Memory B cell (primary cell): Measurements from ENCODE around the gene MBTPS1.

Experiments used
- ATAC-seq: fragments of 150-1000 bp; cut with Tn5 transposase; 2 replicates; pipeline ENCODE4 v1.10.0; 2021; ENCODE audit warnings: low read depth, mild to moderate bottlenecking, moderate library complexity
- DNase-seq, 2 donors: peaks; one replicate each; pipeline ENCODE4 v3.0.0; 2022; ENCODE audit warnings: low spot score in 2 of 2
- H3K27ac Mint-ChIP-seq: one replicate; pipeline ENCODE4 v1.8.0; 2022; ENCODE audit warnings: mild to moderate bottlenecking, moderate library complexity, mixed read lengths
- H3K27me3 Mint-ChIP-seq: one replicate; pipeline ENCODE4 v1.8.0; 2022; ENCODE audit warnings: mixed read lengths
- H3K36me3 Mint-ChIP-seq: one replicate; pipeline ENCODE4 v1.8.0; 2022; ENCODE audit warnings: mild to moderate bottlenecking, mixed read lengths
- H3K4me1 Mint-ChIP-seq: one replicate; pipeline ENCODE4 v1.8.0; 2022; ENCODE audit warnings: mixed read lengths
- H3K4me3 Mint-ChIP-seq: one replicate; pipeline ENCODE4 v1.8.0; 2022; ENCODE audit warnings: mild to moderate bottlenecking, moderate library complexity, mixed read lengths
- H3K9me3 Mint-ChIP-seq: one replicate; pipeline ENCODE4 v1.8.0; 2022; ENCODE audit warnings: mixed read lengths

Gene MBTPS1

DNA sequence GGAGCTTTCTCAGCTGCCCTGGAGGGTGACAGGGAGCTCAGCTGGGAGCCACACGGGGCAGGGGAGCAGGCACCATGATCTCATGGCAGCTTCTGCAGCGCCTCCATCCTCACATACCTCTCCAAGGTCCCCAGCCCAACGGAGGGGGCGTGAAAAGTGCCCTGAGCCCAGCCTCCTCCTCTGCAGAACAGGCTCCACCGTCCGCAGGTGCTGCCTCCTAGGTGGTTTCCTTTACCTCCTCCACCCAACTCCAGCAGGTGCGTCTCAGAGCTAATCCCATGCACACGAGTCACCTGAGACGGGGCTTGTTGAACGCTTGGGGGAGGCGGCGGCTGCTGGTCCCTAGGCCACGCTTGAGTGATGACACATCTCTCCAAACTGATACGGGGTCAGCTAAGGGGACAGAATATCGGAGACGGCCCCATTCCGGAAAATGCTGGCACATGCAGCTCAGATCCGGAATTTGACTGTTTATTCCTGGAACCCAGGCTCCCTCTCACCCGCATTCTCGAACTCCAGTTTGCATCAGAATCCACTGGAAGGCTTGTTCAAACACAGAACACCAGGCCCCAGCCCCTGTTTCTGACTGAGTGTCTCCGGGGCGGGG is 73.8 kb downstream of the MBTPS1 start:
- H3K4me1 Mint-ChIP-seq, result no peaks in the 10 kb centered on the region
- no peak for ATAC-seq
- H3K36me3 Mint-ChIP-seq, result peaks cover 2% of the 10 kb centered on the region
- no peaks in the 10 kb centered on the region for H3K9me3 Mint-ChIP-seq
- H3K27ac Mint-ChIP-seq, result no peak overlapping the region
- H3K4me3 Mint-ChIP-seq, result no peak overlapping the region
- no peak for DNase-seq
- H3K27me3 Mint-ChIP-seq, result peaks cover 4% of the 10 kb centered on the region

GRCh38 chr16:84042308-84042878 is 74.3 kb downstream of the MBTPS1 start, which contains the start of gene SLC38A8:
SLC38A8 (minus strand) TSS chr16:84042795; CDS start chr16:84042157, 638 bp downstream.
- Mint-ChIP-seq H3K27me3 (peaks cover 4% of the 10 kb centered on the region), H3K27ac (no peak within 1 kb of the TSS), H3K36me3 (peaks cover 2% of the 10 kb centered on the region), H3K9me3 (no peaks in the 10 kb centered on the region), H3K4me3 (no peak within 1 kb of the TSS), H3K4me1 (no peaks in the 10 kb centered on the region)
- DNase-seq, result no peak
- no peak for ATAC-seq

- DNase-seq (no peak), ATAC-seq (no peak)
- no peaks in the 10 kb centered on the region for H3K36me3 Mint-ChIP-seq
- peaks cover 4% of the 10 kb centered on the region for H3K27me3 Mint-ChIP-seq
- no peak overlapping the region for H3K4me3 Mint-ChIP-seq
- no peaks in the 10 kb centered on the region for H3K4me1 Mint-ChIP-seq
- H3K9me3 Mint-ChIP-seq, result no peaks in the 10 kb centered on the region
- no peak overlapping the region for H3K27ac Mint-ChIP-seq
Measured at GRCh38 chr16:84041881-84042280, 74.9 kb downstream of the MBTPS1 start.

DNA sequence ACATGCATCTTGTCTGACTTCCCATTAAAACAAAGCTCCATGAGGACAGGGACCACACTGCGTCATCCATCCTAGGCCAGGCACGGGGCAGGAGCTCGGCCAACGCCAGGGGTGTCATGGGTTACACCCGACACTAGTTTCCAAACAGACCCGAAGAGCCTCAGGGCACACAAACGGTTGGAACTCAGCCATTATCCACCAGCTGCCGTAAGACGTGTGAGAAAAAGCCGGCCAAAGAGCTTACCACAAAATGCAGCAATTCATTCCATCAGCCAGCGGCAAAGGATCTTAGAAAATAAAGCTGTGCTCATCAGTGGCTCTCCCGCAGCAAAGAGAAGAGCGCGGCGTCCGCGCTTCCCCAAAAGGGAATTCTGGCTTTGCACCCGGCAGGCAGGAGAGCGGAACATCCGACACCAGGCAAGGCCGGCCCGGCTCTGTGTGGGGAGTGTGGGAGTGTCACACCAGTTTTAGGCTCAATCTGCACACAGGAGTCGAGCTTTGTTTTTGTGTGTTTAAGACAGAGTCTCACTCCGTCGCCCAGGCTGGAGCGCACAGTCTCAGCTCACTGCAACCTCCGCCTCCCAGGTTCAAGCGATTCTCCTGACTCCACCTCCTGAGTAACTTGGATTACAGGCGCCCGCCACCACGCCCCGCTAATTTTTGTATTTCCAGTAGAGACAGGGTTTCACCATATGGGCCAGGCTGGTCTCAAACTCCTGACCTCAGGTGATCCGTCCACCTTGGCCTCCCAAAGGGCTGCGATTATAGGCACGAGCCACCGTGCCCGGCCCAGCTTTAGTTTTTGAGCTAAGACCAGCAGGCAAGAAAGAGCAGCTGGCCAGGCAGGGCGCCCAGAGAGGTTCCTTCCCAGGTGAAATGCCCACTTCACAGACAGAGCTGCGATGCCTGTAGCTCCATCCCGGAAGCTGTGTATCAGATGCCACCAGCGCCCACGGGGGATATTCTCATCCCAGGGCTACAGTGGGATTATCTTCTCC is 75.6 kb downstream of the MBTPS1 start:
- H3K27me3 Mint-ChIP-seq, result peaks cover 5% of the 10 kb centered on the region
- no peaks in the 10 kb centered on the region for H3K4me1 Mint-ChIP-seq
- H3K9me3 Mint-ChIP-seq, result peaks cover 2% of the 10 kb centered on the region
- H3K27ac Mint-ChIP-seq, result no peak overlapping the region
- DNase-seq (no peak), ATAC-seq (no peak)
- no peak overlapping the region for H3K4me3 Mint-ChIP-seq
- H3K36me3 Mint-ChIP-seq, result peaks cover 2% of the 10 kb centered on the region

GRCh38 chr16:84040226-84040822 is 76.4 kb downstream of the MBTPS1 start:
- peaks cover 7% of the 10 kb centered on the region for H3K27me3 Mint-ChIP-seq
- H3K27ac Mint-ChIP-seq, result no peak overlapping the region
- no peak for DNase-seq
- H3K4me1 Mint-ChIP-seq, result no peaks in the 10 kb centered on the region
- no peak overlapping the region for H3K4me3 Mint-ChIP-seq
- peaks cover 2% of the 10 kb centered on the region for H3K36me3 Mint-ChIP-seq
- ATAC-seq, result no peak
- peaks cover 2% of the 10 kb centered on the region for H3K9me3 Mint-ChIP-seq

DNA sequence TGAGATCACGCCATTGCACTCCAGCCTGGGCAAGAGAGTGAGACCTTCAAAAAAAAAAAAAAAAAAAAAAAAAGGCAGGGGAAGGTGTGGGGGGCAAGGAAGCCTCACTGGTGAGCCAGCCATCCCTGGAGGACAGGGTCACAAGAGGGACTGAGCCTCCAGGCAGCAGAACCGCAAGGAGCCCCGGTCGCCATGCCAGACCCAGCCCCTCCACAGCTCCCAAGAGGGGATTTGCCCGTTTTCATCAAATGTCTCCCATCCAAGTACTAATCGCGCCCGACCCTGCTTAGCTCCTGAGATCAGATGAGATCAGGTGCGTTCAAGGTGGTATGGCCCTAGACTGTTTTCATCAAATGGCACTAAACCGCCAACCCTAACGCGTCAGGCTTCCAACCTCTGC is 77.0 kb downstream of the MBTPS1 start:
- peaks cover 2% of the 10 kb centered on the region for H3K9me3 Mint-ChIP-seq
- H3K4me1 Mint-ChIP-seq, result no peaks in the 10 kb centered on the region
- no peak for ATAC-seq

DNA sequence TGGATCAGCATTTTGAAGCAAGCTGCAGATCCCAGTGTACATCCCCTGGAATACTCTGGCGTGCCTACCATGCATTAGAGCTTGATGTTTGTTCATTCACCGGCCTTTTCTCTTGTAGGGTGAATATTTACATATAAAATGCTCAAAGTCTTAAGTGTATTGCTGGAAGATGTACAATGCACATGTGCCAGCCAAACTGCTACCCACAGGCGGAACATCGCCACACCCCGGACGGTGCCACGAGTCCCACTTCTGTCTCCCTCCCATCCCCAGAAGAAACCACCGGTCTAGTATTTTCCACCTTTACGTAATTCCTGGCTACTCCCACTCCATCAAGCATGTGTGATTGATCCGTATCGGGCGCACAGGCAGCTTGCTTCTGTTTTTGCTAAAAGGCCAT is 78.3 kb downstream of the MBTPS1 start:
- Mint-ChIP-seq H3K4me3 (no peak overlapping the region), H3K9me3 (peaks cover 2% of the 10 kb centered on the region), H3K36me3 (peaks cover 2% of the 10 kb centered on the region), H3K27me3 (peaks cover 7% of the 10 kb centered on the region), H3K4me1 (no peaks in the 10 kb centered on the region), H3K27ac (no peak overlapping the region)
- no peak for ATAC-seq
- no peak for DNase-seq

More for the DNA sequence above, 77.0 kb downstream of the MBTPS1 start:
- H3K27ac Mint-ChIP-seq, result no peak overlapping the region
- H3K4me3 Mint-ChIP-seq, result no peak overlapping the region
- H3K27me3 Mint-ChIP-seq, result peaks cover 7% of the 10 kb centered on the region
- DNase-seq, result no peak
- peaks cover 2% of the 10 kb centered on the region for H3K36me3 Mint-ChIP-seq

DNA sequence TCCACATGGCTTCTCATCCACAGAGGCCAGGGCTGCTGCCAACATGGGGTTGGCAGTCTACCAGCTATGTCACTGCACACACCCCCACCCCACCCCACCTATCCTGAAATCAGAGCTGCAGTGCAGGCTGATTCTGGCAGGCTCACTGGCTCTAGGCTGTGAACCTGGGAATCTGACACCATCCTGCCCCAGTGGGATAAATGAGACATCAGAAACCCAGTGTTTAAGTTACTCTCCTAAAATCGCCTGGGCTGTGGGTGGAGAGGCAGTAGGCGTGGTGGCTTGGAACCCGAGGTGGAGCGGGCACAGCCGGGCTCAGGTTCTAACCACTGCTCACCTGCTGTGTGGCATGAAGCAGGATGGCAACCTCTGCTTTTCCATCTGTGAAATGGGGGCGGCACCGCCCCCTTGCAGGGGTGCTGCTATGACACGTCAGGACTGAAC is 79.7 kb downstream of the MBTPS1 start:
- peaks cover 2% of the 10 kb centered on the region for H3K9me3 Mint-ChIP-seq
- no peaks in the 10 kb centered on the region for H3K4me1 Mint-ChIP-seq
- no peak for ATAC-seq
- peaks cover 2% of the 10 kb centered on the region for H3K36me3 Mint-ChIP-seq
- H3K27me3 Mint-ChIP-seq, result peaks cover 5% of the 10 kb centered on the region
- no peak overlapping the region for H3K27ac Mint-ChIP-seq
- no peak for DNase-seq
- no peak overlapping the region for H3K4me3 Mint-ChIP-seq

DNA sequence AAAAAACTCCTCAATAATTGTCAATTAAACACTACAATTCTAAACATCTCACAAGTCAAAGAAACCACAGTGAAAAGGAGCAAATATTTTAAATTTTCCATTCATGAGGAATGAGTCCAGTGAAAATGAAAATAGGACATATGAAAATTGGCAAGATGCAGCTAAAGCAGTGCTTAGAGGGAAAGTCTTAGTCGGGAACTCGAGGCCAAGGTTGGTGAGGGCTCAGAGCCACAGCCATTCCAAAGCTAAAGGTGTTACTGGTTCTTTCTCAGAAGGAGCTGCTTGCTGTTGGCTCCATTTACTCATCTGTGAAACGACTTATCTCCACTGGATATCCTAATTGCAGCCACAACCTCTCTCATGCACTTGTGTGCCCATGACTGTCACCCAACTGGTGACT is 80.6 kb downstream of the MBTPS1 start:
- ATAC-seq (no peak), DNase-seq (no peak)
- H3K27me3 Mint-ChIP-seq, result peaks cover 8% of the 10 kb centered on the region
- no peak overlapping the region for H3K27ac Mint-ChIP-seq
- peaks cover 2% of the 10 kb centered on the region for H3K9me3 Mint-ChIP-seq
- H3K36me3 Mint-ChIP-seq, result peaks cover 2% of the 10 kb centered on the region
- no peak overlapping the region for H3K4me3 Mint-ChIP-seq
- no peaks in the 10 kb centered on the region for H3K4me1 Mint-ChIP-seq

GRCh38 chr16:84034516-84034915 is 82.2 kb downstream of the MBTPS1 start:
- H3K36me3 Mint-ChIP-seq, result peaks cover 2% of the 10 kb centered on the region
- H3K27ac Mint-ChIP-seq, result no peak overlapping the region
- ATAC-seq, result no peak
- no peak for DNase-seq
- peaks cover 2% of the 10 kb centered on the region for H3K9me3 Mint-ChIP-seq
- no peak overlapping the region for H3K4me3 Mint-ChIP-seq
- H3K4me1 Mint-ChIP-seq, result peaks cover under 1% of the 10 kb centered on the region
- peaks cover 11% of the 10 kb centered on the region for H3K27me3 Mint-ChIP-seq

- Mint-ChIP-seq H3K27me3 (peaks cover 15% of the 10 kb centered on the region), H3K4me3 (no peak overlapping the region), H3K9me3 (peaks cover 2% of the 10 kb centered on the region), H3K36me3 (peaks cover 2% of the 10 kb centered on the region), H3K4me1 (peaks cover 3% of the 10 kb centered on the region), H3K27ac (no peak overlapping the region)
- ATAC-seq (no peak), DNase-seq (no peak)
Measured at GRCh38 chr16:84033251-84034195, 83.2 kb downstream of the MBTPS1 start.

- Mint-ChIP-seq H3K27ac (no peak overlapping the region), H3K36me3 (peaks cover 2% of the 10 kb centered on the region), H3K9me3 (peaks cover 2% of the 10 kb centered on the region), H3K27me3 (peaks cover 16% of the 10 kb centered on the region), H3K4me3 (no peak overlapping the region), H3K4me1 (peaks cover 3% of the 10 kb centered on the region)
- DNase-seq (no peak), ATAC-seq (no peak)
Measured at GRCh38 chr16:84032458-84033178, 84.1 kb downstream of the MBTPS1 start.
